MM.1S (cell line): ENCODE data around the gene MOB2.

Experiments used
- DNase-seq: peaks from one replicate; pipeline ENCODE4 v3.0.0-alpha.2; 2015
- H2AFZ ChIP-seq: fragments of 300-600 bp; sonication (generic); 2 replicates; pipeline ENCODE4 v1.6.0; 2016; ENCODE audit warnings: antibody characterized with exemption, low read length
- H3F3A ChIP-seq: fragments of 300-600 bp; sonication (generic); 2 replicates; pipeline ENCODE4 v1.6.1; 2016; ENCODE audit warnings: mild to moderate bottlenecking, antibody characterized with exemption, low read length, moderate library complexity, mixed read lengths; ENCODE audit not compliant: insufficient read depth
- H3K27ac ChIP-seq: fragments of 300-600 bp; sonication (generic); 2 replicates; pipeline ENCODE4 v1.5.1; 2016; ENCODE audit warnings: mild to moderate bottlenecking, low read length
- H3K27me3 ChIP-seq: fragments of 300-600 bp; sonication (generic); replicated peaks from 2 replicates; pipeline ENCODE4 v1.6.0; 2016; ENCODE audit warnings: low read length; ENCODE audit not compliant: insufficient read depth
- H3K36me3 ChIP-seq: fragments of 300-600 bp; sonication (generic); replicated peaks from 2 replicates; pipeline ENCODE4 v1.6.1; 2016; ENCODE audit warnings: mild to moderate bottlenecking, low read length, mixed read lengths; ENCODE audit not compliant: insufficient read depth
- H3K4me1 ChIP-seq: fragments of 300-600 bp; sonication (generic); 2 replicates; pipeline ENCODE4 v1.6.1; 2016; ENCODE audit warnings: low read length, mixed read lengths
- H3K4me2 ChIP-seq: fragments of 300-600 bp; sonication (generic); 2 replicates; pipeline ENCODE4 v1.6.0; 2016; ENCODE audit warnings: low read depth, low read length
- H3K4me3 ChIP-seq: fragments of 300-600 bp; sonication (generic); 2 replicates; pipeline ENCODE4 v1.5.1; 2016; ENCODE audit warnings: low read length, mixed read lengths
- H3K79me2 ChIP-seq: fragments of 300-600 bp; sonication (generic); 2 replicates; pipeline ENCODE4 v1.6.1; 2016; ENCODE audit warnings: mixed run types, low read length, mixed read lengths
- H3K9ac ChIP-seq: fragments of 300-600 bp; sonication (generic); 2 replicates; pipeline ENCODE4 v1.6.1; 2016; ENCODE audit warnings: low read length, mixed read lengths
- H3K9me2 ChIP-seq: fragments of 300-600 bp; sonication (generic); replicated peaks from 2 replicates; pipeline ENCODE4 v1.6.1; 2016; ENCODE audit warnings: mild to moderate bottlenecking, low read length, mixed read lengths; ENCODE audit not compliant: insufficient read depth
- H3K9me3 ChIP-seq: fragments of 300-600 bp; sonication (generic); replicated peaks from 2 replicates; pipeline ENCODE4 v1.6.1; 2016; ENCODE audit warnings: mild to moderate bottlenecking, low read length, mixed read lengths; ENCODE audit not compliant: insufficient read depth
- H4K20me1 ChIP-seq: fragments of 300-600 bp; sonication (generic); 2 replicates; pipeline ENCODE4 v1.6.1; 2016; ENCODE audit warnings: mild to moderate bottlenecking, low read length, moderate library complexity, mixed read lengths; ENCODE audit not compliant: insufficient read depth
- EZH2 ChIP-seq: fragments of 300-600 bp; sonication (generic); optimal IDR thresholded peaks from 2 replicates; pipeline ENCODE3; 2017; ENCODE audit warnings: low read depth, mild to moderate bottlenecking, antibody characterized with exemption, low read length, mixed read lengths
- EZH2phosphoT487 ChIP-seq: fragments of 300-600 bp; sonication (generic); IDR thresholded peaks from 2 replicates; pipeline ENCODE4 v1.6.1; 2018; ENCODE audit warnings: antibody characterized with exemption, low read length
- TF ChIP-seq, protein P1 (sequence below): fragments of 300-600 bp; sonication (generic); IDR thresholded peaks from 2 replicates; pipeline ENCODE4 v1.5.1; 2016; ENCODE audit warnings: antibody characterized with exemption, low read length, mixed read lengths

Gene MOB2

DNA sequence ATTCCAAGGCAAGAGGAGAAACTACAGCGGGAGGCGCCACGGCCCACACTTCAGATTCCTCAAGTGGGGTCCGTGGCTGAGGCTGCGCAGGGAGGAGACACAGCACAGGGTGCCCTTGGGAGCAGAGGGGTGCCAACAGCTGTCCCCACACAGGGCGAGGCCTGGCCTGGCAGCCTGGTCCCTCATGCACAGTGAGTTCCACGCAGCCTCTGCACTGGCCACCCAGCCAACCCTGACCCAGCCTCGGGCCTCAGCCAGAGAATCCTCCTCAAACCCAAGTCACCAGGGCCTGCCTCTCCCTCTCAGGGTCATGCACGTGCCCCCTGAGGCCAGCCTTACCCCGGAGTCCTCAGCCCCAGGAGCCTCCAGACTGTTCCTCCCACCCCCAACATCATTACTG is 22.4 kb upstream of the MOB2 start:
- H3K9me3 ChIP-seq: no peaks in the 10 kb centered on the region
- no peak overlapping the region for H2AFZ ChIP-seq
- no peaks in the 10 kb centered on the region for H3K9me2 ChIP-seq
- H3K27ac ChIP-seq: no peak overlapping the region
- H3K36me3 ChIP-seq: no peaks in the 10 kb centered on the region
- H3K4me2 ChIP-seq: no peak overlapping the region
- no peaks in the 10 kb centered on the region for H3K27me3 ChIP-seq
- H3K4me3 ChIP-seq: no peak overlapping the region
- TF ChIP-seq EZH2phosphoT487 (no peak), EZH2 (no peak)
- TF ChIP-seq, protein P1, sequence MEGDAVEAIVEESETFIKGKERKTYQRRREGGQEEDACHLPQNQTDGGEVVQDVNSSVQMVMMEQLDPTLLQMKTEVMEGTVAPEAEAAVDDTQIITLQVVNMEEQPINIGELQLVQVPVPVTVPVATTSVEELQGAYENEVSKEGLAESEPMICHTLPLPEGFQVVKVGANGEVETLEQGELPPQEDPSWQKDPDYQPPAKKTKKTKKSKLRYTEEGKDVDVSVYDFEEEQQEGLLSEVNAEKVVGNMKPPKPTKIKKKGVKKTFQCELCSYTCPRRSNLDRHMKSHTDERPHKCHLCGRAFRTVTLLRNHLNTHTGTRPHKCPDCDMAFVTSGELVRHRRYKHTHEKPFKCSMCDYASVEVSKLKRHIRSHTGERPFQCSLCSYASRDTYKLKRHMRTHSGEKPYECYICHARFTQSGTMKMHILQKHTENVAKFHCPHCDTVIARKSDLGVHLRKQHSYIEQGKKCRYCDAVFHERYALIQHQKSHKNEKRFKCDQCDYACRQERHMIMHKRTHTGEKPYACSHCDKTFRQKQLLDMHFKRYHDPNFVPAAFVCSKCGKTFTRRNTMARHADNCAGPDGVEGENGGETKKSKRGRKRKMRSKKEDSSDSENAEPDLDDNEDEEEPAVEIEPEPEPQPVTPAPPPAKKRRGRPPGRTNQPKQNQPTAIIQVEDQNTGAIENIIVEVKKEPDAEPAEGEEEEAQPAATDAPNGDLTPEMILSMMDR: no peak
- DNase-seq: no peak
- no peaks in the 10 kb centered on the region for H4K20me1 ChIP-seq
- H3K9ac ChIP-seq: no peak overlapping the region
- H3F3A ChIP-seq: peaks cover 4% of the 10 kb centered on the region; the same call in 1 of the 2 replicates
- peaks cover 19% of the 10 kb centered on the region for H3K79me2 ChIP-seq
- no peaks in the 10 kb centered on the region for H3K4me1 ChIP-seq

DNA sequence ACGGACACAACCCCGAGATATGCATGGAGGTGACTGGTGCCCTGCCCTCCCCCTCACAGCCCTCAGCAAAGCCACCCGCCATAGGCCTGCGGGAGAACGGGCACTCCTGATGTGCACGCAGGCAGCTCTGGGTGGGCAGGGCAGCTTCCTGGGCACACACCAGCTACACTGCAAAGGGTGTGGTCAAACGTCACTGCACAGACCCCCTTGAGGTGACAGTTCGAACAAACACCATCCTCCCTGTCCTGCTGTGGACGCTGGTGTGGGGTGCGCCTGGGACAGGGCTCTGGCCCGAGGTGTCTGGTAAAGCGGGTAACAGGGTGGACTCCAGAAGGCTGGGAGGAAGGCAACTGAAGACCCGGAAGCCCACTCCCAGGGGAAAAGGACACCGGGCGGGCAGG is 21.9 kb upstream of the MOB2 start:
- no peak overlapping the region for H3K27ac ChIP-seq
- TF ChIP-seq EZH2phosphoT487: no peak
- TF ChIP-seq, protein P1: no peak
- TF ChIP-seq EZH2: no peak
- peaks cover 4% of the 10 kb centered on the region; the same call in 1 of the 2 replicates for H3F3A ChIP-seq
- H3K36me3 ChIP-seq: no peaks in the 10 kb centered on the region
- no peaks in the 10 kb centered on the region for H3K9me2 ChIP-seq
- no peak overlapping the region for H3K4me2 ChIP-seq
- no peak for DNase-seq
- H2AFZ ChIP-seq: no peak overlapping the region
- no peaks in the 10 kb centered on the region for H3K9me3 ChIP-seq
- no peaks in the 10 kb centered on the region for H3K4me1 ChIP-seq
- H3K27me3 ChIP-seq: no peaks in the 10 kb centered on the region
- no peak overlapping the region for H3K9ac ChIP-seq
- no peaks in the 10 kb centered on the region for H4K20me1 ChIP-seq
- H3K79me2 ChIP-seq: peaks cover 19% of the 10 kb centered on the region
- no peak overlapping the region for H3K4me3 ChIP-seq

DNA sequence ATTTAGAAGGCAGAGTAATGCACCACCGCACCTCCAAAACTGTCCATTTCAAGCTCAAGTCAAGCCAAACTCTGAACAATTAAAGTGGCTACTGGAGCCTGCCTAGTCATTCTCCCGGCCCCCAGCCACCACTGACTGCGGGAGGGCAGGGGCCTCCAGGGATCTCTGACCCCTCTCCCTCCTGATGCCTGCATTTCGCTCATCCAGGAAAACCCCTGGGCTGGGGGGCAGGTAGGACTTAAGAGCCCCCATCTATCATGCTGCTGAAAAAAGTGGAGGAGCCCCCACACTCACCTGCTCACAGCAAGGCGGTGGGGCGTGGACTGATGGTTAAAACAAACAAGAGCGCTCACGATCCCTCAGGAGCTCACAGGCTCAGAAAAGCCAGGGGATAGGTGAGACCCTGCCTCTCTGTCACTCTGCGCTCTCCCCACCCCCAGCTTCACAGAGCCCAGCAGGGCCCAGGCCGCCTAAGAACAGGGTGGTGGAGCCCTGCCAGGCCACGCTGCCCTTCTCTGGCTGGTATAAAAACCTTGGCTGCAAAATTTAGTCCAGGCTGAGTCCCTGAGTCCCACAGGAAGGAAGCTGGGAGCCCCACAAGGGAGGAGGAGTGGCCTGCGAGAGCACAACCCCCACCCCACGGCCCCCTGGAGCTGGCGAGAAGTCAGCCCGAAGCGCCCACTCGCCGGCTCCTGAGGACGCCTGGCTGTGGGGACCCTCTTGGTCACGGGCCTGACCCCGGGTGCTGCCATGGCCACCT is 21.0 kb upstream of the MOB2 start:
- Histone ChIP-seq H3K27me3 (no peaks in the 10 kb centered on the region), H3K4me1 (no peaks in the 10 kb centered on the region), H3K36me3 (no peaks in the 10 kb centered on the region), H4K20me1 (no peaks in the 10 kb centered on the region), H3K4me3 (no peak overlapping the region), H3F3A (peaks cover 4% of the 10 kb centered on the region; the same call in 1 of the 2 replicates), H2AFZ (no peak overlapping the region), H3K4me2 (no peak overlapping the region), H3K9me2 (no peaks in the 10 kb centered on the region), H3K9ac (no peak overlapping the region), H3K9me3 (no peaks in the 10 kb centered on the region), H3K79me2 (peaks cover 21% of the 10 kb centered on the region), H3K27ac (no peak overlapping the region)
- no peak for DNase-seq
- TF ChIP-seq EZH2: no peak
- no peak for TF ChIP-seq EZH2phosphoT487
- TF ChIP-seq, protein P1: no peak
